Measurements from ENCODE around the gene PICK1.
A peak's percentile ranks its signal among the peaks of the same experiment; 100 is the strongest.

The PICK1 gene

GRCh38 chr22:38049812-38050619 is 7.2 kb upstream of the PICK1 start:
- ATAC-seq (no peak), DNase-seq (no peak)

GRCh38 chr22:38050720-38051119 is 6.5 kb upstream of the PICK1 start:
- DNase-seq (no peak), ATAC-seq (no peak)

- ATAC-seq, result no peak
- DNase-seq, result no peak
These were observed 5.9 kb upstream of the PICK1 start for GRCh38 chr22:38051261-38051660.

- ATAC-seq (peak; percentile 85), DNase-seq (peak; percentile 81)
These were observed 5.0 kb upstream of the PICK1 start for GRCh38 chr22:38051900-38052862.

GRCh38 chr22:38062791-38063190 is 5.6 kb downstream of the PICK1 start:
- no peak for ATAC-seq

GRCh38 chr22:38065539-38065938 is 8.3 kb downstream of the PICK1 start:
- ATAC-seq (no peak), DNase-seq (no peak)

More at GRCh38 chr22:38062791-38063190, 5.6 kb downstream of the PICK1 start:
- DNase-seq, result no peak

- DNase-seq (no peak), ATAC-seq (no peak)
These were observed 9.3 kb downstream of the PICK1 start for GRCh38 chr22:38066381-38067027.

GRCh38 chr22:38067028-38067415 is 9.8 kb downstream of the PICK1 start:
- no peak for DNase-seq
- no peak for ATAC-seq

GRCh38 chr22:38067761-38068360 is 10.7 kb downstream of the PICK1 start:
- no peak for DNase-seq
- no peak for ATAC-seq

GRCh38 chr22:38068641-38069371 is 11.6 kb downstream of the PICK1 start:
- DNase-seq (no peak), ATAC-seq (no peak)

GRCh38 chr22:38069372-38070249 is 12.4 kb downstream of the PICK1 start:
- no peak for ATAC-seq
- DNase-seq, result no peak

- ATAC-seq (no peak), DNase-seq (no peak)
These were observed 13.2 kb downstream of the PICK1 start for GRCh38 chr22:38070250-38070921.

GRCh38 chr22:38071421-38072321 is 14.5 kb downstream of the PICK1 start:
- no peak for ATAC-seq
- DNase-seq, result no peak

GRCh38 chr22:38072322-38073149 is 15.3 kb downstream of the PICK1 start:
- DNase-seq (no peak), ATAC-seq (no peak)

- ATAC-seq (no peak), DNase-seq (no peak)
These were observed 16.2 kb downstream of the PICK1 start for GRCh38 chr22:38073150-38074130.

Data from stimulated activated naive CD8-positive, alpha-beta T cell treated with anti-CD3 and anti-CD28 coated beads, Interleukin-15, Interleukin-2, amounts not matched to agents 100 U/mL and 50 U/mL, for 24 hours (primary cell).